GM12878 (cell line): ENCODE data around the gene TMOD2. TPM values are rescaled to one million over a fixed set of nuclear protein-coding genes. Genes with fewer than 3 reads are reported as not detected.

Experiments
- ATAC-seq: fragments of 200-7000 bp; cut with Tn5 transposase; 3 replicates; pipeline ENCODE4 v1.9.1; 2020; ENCODE audit warnings: mild to moderate bottlenecking, moderate library complexity
- BruUV-seq: library from RNA; stranded (reverse); fragments of 400-500 nt; replicated peaks from 2 replicates; lab custom pipeline; 2021; lab: Mats Ljungman, UMichigan
- CTCF ChIA-PET: fragments of 300-600 bp; sonication (Branson Sonifier 250); formaldehyde crosslinking; extraction: SDS; loops from one replicate; lab custom pipeline; 2021; ENCODE audit warnings: inconsistent platforms; lab: Yijun Ruan, JAX
- POLR2A ChIA-PET: fragments of 350-600 bp; formaldehyde crosslinking; extraction: SDS; loops from one replicate; lab custom pipeline; 2021; ENCODE audit warnings: inconsistent platforms; lab: Charles Lee
- RAD21 ChIA-PET: fragments of 300-600 bp; sonication (Branson Sonifier 250); formaldehyde crosslinking; loops from one replicate; lab custom pipeline; 2023; ENCODE audit warnings: antibody characterized with exemption; ENCODE audit not compliant: unreplicated experiment; lab: Charles Lee
- SMC1A ChIA-PET: fragments of 300-600 bp; sonication (Branson Sonifier 250); formaldehyde crosslinking; loops from one replicate; lab custom pipeline; 2023; ENCODE audit not compliant: unreplicated experiment, uncharacterized antibody; lab: Charles Lee
- DNase-seq: peaks from one replicate; pipeline ENCODE4 v3.0.0-alpha.2; 2011; ENCODE audit warnings: low read depth, low spot score
- FAIRE-seq: peaks from 3 replicates; lab custom pipeline; 2011; peaks lifted over from hg19 to GRCh38; lab: Jason Lieb, UNC
- H2AFZ ChIP-seq: 2 replicates; pipeline ENCODE4 v1.6.0; 2011; ENCODE audit warnings: low read depth, low read length, control low read depth; ENCODE audit not compliant: control insufficient read depth
- H3K27ac ChIP-seq: 2 replicates; pipeline ENCODE4 v1.5.1; 2011; ENCODE audit warnings: control low read depth; ENCODE audit not compliant: control insufficient read depth, insufficient read depth
- H3K27me3 ChIP-seq, 2 experiments: replicated peaks in 1 of 2; 2 replicates each; pipeline versions ENCODE4 v1.6.0 to v1.6.1; 2011; ENCODE audit warnings: low read length in 1 of 2; ENCODE audit not compliant: control insufficient read depth in 2 of 2, insufficient read depth in 2 of 2
- H3K36me3 ChIP-seq, 2 experiments: 2 replicates each; pipeline ENCODE4 v1.5.1; 2011; ENCODE audit warnings: low read length in 1 of 2; ENCODE audit not compliant: control insufficient read depth in 2 of 2, insufficient read depth in 2 of 2
- H3K4me1 ChIP-seq: 2 replicates; pipeline ENCODE4 v1.6.1; 2011; ENCODE audit warnings: mild to moderate bottlenecking, low read length, moderate library complexity, mixed read lengths; ENCODE audit not compliant: control insufficient read depth, insufficient read depth
- H3K4me2 ChIP-seq: 2 replicates; pipeline ENCODE4 v1.6.0; 2011; ENCODE audit warnings: control low read depth; ENCODE audit not compliant: control insufficient read depth, insufficient read depth
- H3K4me3 ChIP-seq: fragments of 200-600 bp; sonication (generic); 2 replicates; pipeline ENCODE4 v1.5.1; 2016
- H3K79me2 ChIP-seq: 2 replicates; pipeline ENCODE4 v1.6.0; 2011; ENCODE audit warnings: low read length; ENCODE audit not compliant: control insufficient read depth, insufficient read depth
- H3K9ac ChIP-seq: 2 replicates; pipeline ENCODE4 v1.8.0; 2011; ENCODE audit warnings: low read length, control low read depth, mixed read lengths; ENCODE audit not compliant: control insufficient read depth, insufficient read depth
- H3K9me3 ChIP-seq: replicated peaks from 3 replicates; pipeline ENCODE4 v1.5.1; 2011; ENCODE audit warnings: mild to moderate bottlenecking, low read length; ENCODE audit not compliant: control insufficient read depth, insufficient read depth
- H4K20me1 ChIP-seq: 2 replicates; pipeline ENCODE4 v1.6.0; 2011; ENCODE audit not compliant: control insufficient read depth, insufficient read depth
- BCL3 ChIP-seq: IDR thresholded peaks from 2 replicates; pipeline ENCODE4 v1.6.1; 2011; ENCODE audit warnings: borderline replicate concordance, low read depth, mild to moderate bottlenecking, moderate library complexity, low read length; ENCODE audit not compliant: insufficient read depth, poor library complexity, severe bottlenecking
- CEBPB ChIP-seq, 2 experiments: fragments of 150-350 bp in 1 of 2; IDR thresholded peaks; 2 replicates each; pipeline ENCODE4 v1.6.1; 2012 to 2014; ENCODE audit warnings: low read depth in 2 of 2, low read length in 2 of 2, borderline replicate concordance in 1 of 2, inconsistent platforms in 1 of 2
- FOXK2 ChIP-seq: fragments of 450-650 bp; IDR thresholded peaks from 2 replicates; pipeline ENCODE4 v1.6.1; 2017; ENCODE audit warnings: mild to moderate bottlenecking, moderate library complexity
- KAT2A ChIP-seq: conservative IDR thresholded peaks from 2 replicates; pipeline ENCODE4 v1.6.1; 2011; ENCODE audit warnings: low read depth, low read length; ENCODE audit not compliant: control insufficient read depth
- MYC ChIP-seq: IDR thresholded peaks from 2 replicates; pipeline ENCODE4 v1.6.1; 2011; ENCODE audit warnings: mild to moderate bottlenecking, low read length, moderate library complexity, inconsistent platforms; ENCODE audit not compliant: insufficient read depth, insufficient replicate concordance, insufficient read length, severe bottlenecking
- RCOR1 ChIP-seq: conservative IDR thresholded peaks from 2 replicates; pipeline ENCODE4 v1.6.1; 2012; ENCODE audit warnings: low read depth, low read length, improper control_type of control experiment
- SMAD1 ChIP-seq: fragments of 450-650 bp; IDR thresholded peaks from 2 replicates; pipeline ENCODE4 v1.6.1; 2018; ENCODE audit warnings: mild to moderate bottlenecking, low read depth; ENCODE audit not compliant: partially characterized antibody
- YY1 ChIP-seq: IDR thresholded peaks from 2 replicates; pipeline ENCODE4 v1.6.1; 2011; ENCODE audit warnings: low read depth, mild to moderate bottlenecking, low read length
- WGBS: methylation state at CpG from one replicate; pipeline ENCODE4 v1.1.6; 2016; ENCODE audit warnings: low lambda C conversion rate; ENCODE audit not compliant: insufficient replicate concordance, insufficient coverage; ENCODE audit errors: missing lambda C conversion rate; 5-methylcytosine and 5-hydroxymethylcytosine counted together
- in situ Hi-C: fragments of 300-500 bp; cut with MboI; formaldehyde crosslinking; loops from 9 replicates; pipeline ENCODE4 v1.14.3; 2018; ENCODE audit warnings: mixed read lengths
- intact Hi-C: fragments of 100-400 bp; cut with micrococcal nuclease; formaldehyde crosslinking; loops from one replicate; pipeline ENCODE4 v1.14.2; 2022; ENCODE audit not compliant: unreplicated experiment
- polyA plus RNA-seq, 11 experiments: library from polyadenylated mRNA; depleted of rRNA in 4 of 11; unstranded in 6 of 11; stranded (reverse) in 5 of 11; fragments of >200 nt; fragmentation: Nextera tagmentation in 4 of 11; fragmentation: Illumina TruSeq in 1 of 11; extraction: Ambion mirVana in 4 of 11; extraction: Trizol in 1 of 11; gene quantifications; 1 replicate in 1 of 11; 2 replicates in 10 of 11; pipeline versions ENCODE4 v1.2.1 to v1.2.3, GENCODE V29; 2011 to 2016; ENCODE audit warnings: inconsistent platforms in 2 of 11, missing spikeins in 2 of 11, low read depth in 1 of 11
- total RNA-seq, 4 experiments: library from RNA; depleted of rRNA in 3 of 4; stranded (reverse); fragments of >200 nt in 3 of 4; fragmentation: Illumina TruSeq in 1 of 4; extraction: Trizol in 1 of 4; gene quantifications; 2 replicates each; pipeline versions ENCODE4 v1.2.1 to v1.2.3, GENCODE V29; 2013 to 2021

TMOD2 gene
- total and polyA plus RNA-seq, 10 of the 15 experiments (the other 5 are each of a cell fraction or from before 2014, with no cell fraction given): 0.61 to 15.2 (median 6.3) TPM

GRCh38 chr15:51848811-51849210 lies 97.4 kb downstream of the TMOD2 start:
- H3K4me1 ChIP-seq: peaks cover 2% of the 10 kb centered on the region; the same call in 1 of the 2 replicates
- H3K36me3 ChIP-seq: no peaks in the 10 kb centered on the region; a peak in 1 of 4 replicates
- ChIA-PET POLR2A (no interaction called here), RAD21 (no interaction called here), CTCF (no interaction called here), SMC1A (no interaction called here)
- H3K4me3 ChIP-seq: no peak overlapping the region
- H3K9ac ChIP-seq: no peak overlapping the region
- H3K27me3 ChIP-seq: no peaks in the 10 kb centered on the region
- in situ Hi-C loops: no loop called here
- H2AFZ ChIP-seq: no peak overlapping the region
- no peaks in the 10 kb centered on the region for H3K9me3 ChIP-seq
- no peaks in the 10 kb centered on the region for H4K20me1 ChIP-seq
- BruUV-seq: no TSS peak
- DNase-seq: no peak
- TF ChIP-seq MYC: no peak
- no peak for TF ChIP-seq FOXK2
- no peak for TF ChIP-seq KAT2A
- no peak for TF ChIP-seq RCOR1
- H3K27ac ChIP-seq: no peak overlapping the region
- intact Hi-C loops: no loop called here
- FAIRE-seq: no peak
- H3K4me2 ChIP-seq: no peak overlapping the region
- peaks cover 75% of the 10 kb centered on the region for H3K79me2 ChIP-seq
- no peak for ATAC-seq
- WGBS: 98% methylated on average over 3 of the region's 3 CpGs

- Histone ChIP-seq H3K4me2 (no peak overlapping the region), H2AFZ (no peak overlapping the region), H3K27me3 (no peaks in the 10 kb centered on the region), H3K9ac (no peak overlapping the region), H3K36me3 (no peaks in the 10 kb centered on the region; a peak in 1 of 4 replicates), H3K4me1 (no peaks in the 10 kb centered on the region), H3K79me2 (peaks cover 65% of the 10 kb centered on the region), H4K20me1 (no peaks in the 10 kb centered on the region), H3K27ac (no peak overlapping the region), H3K4me3 (no peak overlapping the region), H3K9me3 (no peaks in the 10 kb centered on the region)
- intact Hi-C loops: no loop called here
- no TSS peak for BruUV-seq
- POLR2A ChIA-PET: interaction anchor here (0.7 kb wide), 1 partner anchor 1291 kb away, joined by 4 read pairs; no protein-coding TSS in a partner anchor
- DNase-seq (no peak), FAIRE-seq (no peak), ATAC-seq (no peak)
- RAD21 ChIA-PET: no interaction called here
- TF ChIP-seq YY1 (no peak), CEBPB (IDR thresholded peaks at IDR 0.05; ENCODE audit: borderline replicate concordance in 1 of 2, low read depth in 2 of 2, low read length in 2 of 2) (no peak), BCL3 (no peak), SMAD1 (no peak)
- 100% methylated on average over 3 of the region's 3 CpGs for WGBS
- CTCF ChIA-PET: no interaction called here
- SMC1A ChIA-PET: no interaction called here
- in situ Hi-C loops: no loop called here
Measured at GRCh38 chr15:51849860-51850259, 98.5 kb downstream of the TMOD2 start.
